HL-60 (cell line): ENCODE measurements around the gene PTGS1.

ENCODE experiments used
- DNase-seq, 2 experiments: peaks; one replicate each; pipeline ENCODE4 v3.0.0-alpha.2; 2010 to 2020; ENCODE audit warnings: low read depth in 1 of 2, low spot score in 1 of 2
- H3K27ac ChIP-seq: fragments of 250-450 bp; sonication (Bioruptor Pico); replicated peaks from 2 replicates; pipeline ENCODE4 v1.5.1; 2020; ENCODE audit warnings: mild to moderate bottlenecking, moderate library complexity
- H3K27me3 ChIP-seq: fragments of 250-450 bp; sonication (Bioruptor Pico); 2 replicates; pipeline ENCODE4 v1.5.1; 2021; ENCODE audit warnings: mild to moderate bottlenecking, moderate library complexity; ENCODE audit not compliant: insufficient read depth, poor library complexity, severe bottlenecking
- H3K4me3 ChIP-seq: replicated peaks from 2 replicates; pipeline ENCODE4 v1.5.1; 2011; ENCODE audit warnings: mild to moderate bottlenecking, control low read depth, low read length; ENCODE audit not compliant: insufficient read depth
- GABPA ChIP-seq: IDR thresholded peaks from 2 replicates; pipeline ENCODE4 v1.6.1; 2012; ENCODE audit warnings: low read depth
- POLR2AphosphoS5 ChIP-seq: IDR thresholded peaks from 2 replicates; pipeline ENCODE4 v1.6.1; 2012; ENCODE audit warnings: low read depth
- REST ChIP-seq: IDR thresholded peaks from 2 replicates; pipeline ENCODE4 v1.6.1; 2012; ENCODE audit warnings: low read depth; ENCODE audit not compliant: insufficient replicate concordance
- SPI1 ChIP-seq: IDR thresholded peaks from 2 replicates; pipeline ENCODE4 v1.6.1; 2012; ENCODE audit warnings: low read depth, mild to moderate bottlenecking, borderline replicate concordance
- TF ChIP-seq, protein P1 (sequence below): IDR thresholded peaks from one replicate; pipeline ENCODE4 v1.5.1; 2011; ENCODE audit warnings: low read length, control low read depth, inconsistent platforms; ENCODE audit not compliant: insufficient read depth

The PTGS1 gene

DNA sequence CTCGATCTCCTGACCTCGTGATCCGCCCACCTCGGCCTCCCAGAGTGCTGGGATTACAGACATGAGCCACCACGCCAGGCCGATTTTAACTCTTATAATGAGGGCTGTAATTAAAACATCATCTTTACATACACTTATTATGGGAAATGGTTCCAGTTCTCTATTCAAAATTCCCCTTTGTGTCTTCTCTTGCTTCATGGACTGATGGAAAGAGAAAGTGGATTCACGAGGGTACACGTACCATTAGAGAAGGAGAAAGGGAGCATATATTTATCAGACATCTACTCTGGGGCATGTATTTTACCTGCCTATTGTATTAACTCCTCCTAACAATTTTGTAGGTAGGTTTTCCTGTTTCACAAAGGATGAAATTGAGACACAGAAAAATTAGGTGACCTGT is 31.1 kb downstream of the PTGS1 start:
- Histone ChIP-seq H3K27me3 (no peaks in the 10 kb centered on the region), H3K4me3 (no peak overlapping the region), H3K27ac (no peak overlapping the region)
- TF ChIP-seq GABPA = no peak
- TF ChIP-seq SPI1 = no peak
- TF ChIP-seq, protein P1, sequence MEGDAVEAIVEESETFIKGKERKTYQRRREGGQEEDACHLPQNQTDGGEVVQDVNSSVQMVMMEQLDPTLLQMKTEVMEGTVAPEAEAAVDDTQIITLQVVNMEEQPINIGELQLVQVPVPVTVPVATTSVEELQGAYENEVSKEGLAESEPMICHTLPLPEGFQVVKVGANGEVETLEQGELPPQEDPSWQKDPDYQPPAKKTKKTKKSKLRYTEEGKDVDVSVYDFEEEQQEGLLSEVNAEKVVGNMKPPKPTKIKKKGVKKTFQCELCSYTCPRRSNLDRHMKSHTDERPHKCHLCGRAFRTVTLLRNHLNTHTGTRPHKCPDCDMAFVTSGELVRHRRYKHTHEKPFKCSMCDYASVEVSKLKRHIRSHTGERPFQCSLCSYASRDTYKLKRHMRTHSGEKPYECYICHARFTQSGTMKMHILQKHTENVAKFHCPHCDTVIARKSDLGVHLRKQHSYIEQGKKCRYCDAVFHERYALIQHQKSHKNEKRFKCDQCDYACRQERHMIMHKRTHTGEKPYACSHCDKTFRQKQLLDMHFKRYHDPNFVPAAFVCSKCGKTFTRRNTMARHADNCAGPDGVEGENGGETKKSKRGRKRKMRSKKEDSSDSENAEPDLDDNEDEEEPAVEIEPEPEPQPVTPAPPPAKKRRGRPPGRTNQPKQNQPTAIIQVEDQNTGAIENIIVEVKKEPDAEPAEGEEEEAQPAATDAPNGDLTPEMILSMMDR = no peak
- TF ChIP-seq REST = no peak
- TF ChIP-seq POLR2AphosphoS5 = no peak
- no peak for DNase-seq

GRCh38 chr9:122402403-122402871 is 31.6 kb downstream of the PTGS1 start:
- peak; percentile 16 to 42 for DNase-seq
- TF ChIP-seq SPI1 (no peak), GABPA (no peak), POLR2AphosphoS5 (no peak)
- TF ChIP-seq, protein P1 = no peak
- Histone ChIP-seq H3K4me3 (no peak overlapping the region), H3K27me3 (no peaks in the 10 kb centered on the region), H3K27ac (no peak overlapping the region)

DNA sequence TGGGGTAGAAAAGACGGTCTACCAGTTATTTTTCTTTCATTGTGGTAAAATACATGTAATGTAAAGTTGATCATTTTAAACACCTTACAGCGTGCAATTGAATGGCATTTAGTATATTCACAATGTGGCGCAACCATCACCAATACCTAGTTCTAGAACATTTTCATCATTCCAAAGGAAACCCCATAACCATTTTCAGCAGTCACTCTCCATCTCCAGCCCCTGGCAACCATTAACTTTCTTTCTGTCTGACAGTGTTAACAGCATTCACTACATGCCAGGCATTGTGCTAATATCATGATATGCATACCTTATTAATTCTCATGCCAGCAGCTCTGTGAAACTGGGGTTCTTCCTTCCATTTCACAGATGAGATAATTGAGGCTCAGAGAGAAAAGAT is 32.0 kb downstream of the PTGS1 start:
- no peak for DNase-seq
- Histone ChIP-seq H3K4me3 (no peak overlapping the region), H3K27me3 (no peaks in the 10 kb centered on the region), H3K27ac (no peak overlapping the region)
- TF ChIP-seq SPI1 = no peak
- TF ChIP-seq, protein P1 = no peak
- TF ChIP-seq REST = no peak
- no peak for TF ChIP-seq GABPA
- no peak for TF ChIP-seq POLR2AphosphoS5

GRCh38 chr9:122403381-122404000 is 32.7 kb downstream of the PTGS1 start:
- no peak for DNase-seq
- TF ChIP-seq, protein P1 = no peak
- TF ChIP-seq GABPA (no peak), POLR2AphosphoS5 (no peak), REST (no peak), SPI1 (no peak)
- H3K27me3 ChIP-seq = no peaks in the 10 kb centered on the region
- H3K27ac ChIP-seq = no peak overlapping the region
- no peak overlapping the region for H3K4me3 ChIP-seq
